Heart right ventricle (tissue), 16 donors: Measurements from ENCODE around the gene GPR137B. TPM values are rescaled to one million over a fixed set of nuclear protein-coding genes. Genes with fewer than 3 reads are reported as not detected.
A peak's percentile ranks its signal among the peaks of the same experiment; 100 is the strongest.

Experiments used
- ATAC-seq, 8 donors: fragments of 200-7000 bp; cut with Tn5 transposase; one replicate each; pipeline ENCODE4 v1.9.1; 2020; ENCODE audit warnings: mild to moderate bottlenecking in 8 of 8, moderate library complexity in 8 of 8, moderate number of reproducible peaks in 1 of 8
- DNase-seq, 2 donors: peaks; one replicate each; pipeline ENCODE4 v3.0.0-alpha.2; 2020
- H3K27ac ChIP-seq, 10 donors: fragments of 200-600 bp; sonication (generic) in 2 of 10; one replicate each; pipeline versions ENCODE4 v1.5.0 to v1.8.0; 2020 to 2022; ENCODE audit warnings: mild to moderate bottlenecking in 3 of 10
- H3K27me3 ChIP-seq, 7 donors: fragments of 200-600 bp; one replicate each; pipeline ENCODE4 v1.8.0; 2021 to 2022; ENCODE audit warnings: mild to moderate bottlenecking in 2 of 7
- H3K36me3 ChIP-seq, 9 donors: fragments of 200-600 bp; sonication (generic) in 1 of 9; one replicate each; pipeline versions ENCODE4 v1.5.0 to v1.8.0; 2020 to 2022; ENCODE audit warnings: mild to moderate bottlenecking in 2 of 9
- H3K4me1 ChIP-seq, 9 donors: fragments of 200-600 bp; sonication (generic) in 1 of 9; one replicate each; pipeline versions ENCODE4 v1.5.0 to v1.8.0; 2020 to 2022; ENCODE audit warnings: mild to moderate bottlenecking in 4 of 9
- H3K4me3 ChIP-seq, 10 donors: fragments of 200-600 bp; sonication (generic) in 2 of 10; one replicate each; pipeline versions ENCODE4 v1.5.0 to v1.8.0; 2020 to 2022; ENCODE audit warnings: mild to moderate bottlenecking in 7 of 10, moderate library complexity in 2 of 10
- H3K9me3 ChIP-seq, 11 donors: fragments of 200-600 bp in 10 of 11; sonication (generic) in 2 of 11; one replicate each; pipeline versions ENCODE4 v1.5.0 to v1.8.0; 2013 to 2022; ENCODE audit warnings: mild to moderate bottlenecking in 2 of 11, control low read depth in 1 of 11, moderate library complexity in 1 of 11
- CTCF ChIP-seq, 9 donors: fragments of 200-600 bp; sonication (generic) in 2 of 9; IDR thresholded peaks; one replicate each; pipeline versions ENCODE4 v1.5.0 to v1.8.0; 2021 to 2022; ENCODE audit warnings: antibody characterized with exemption in 9 of 9, mild to moderate bottlenecking in 5 of 9, moderate library complexity in 1 of 9
- WGBS, 2 donors: extraction: QIAGEN DNeasy Blood & Tissue Kit; methylation state at CpG; one replicate each; pipeline ENCODE4 v1.1.7; 2013; ENCODE audit warnings: inconsistent platforms in 1 of 2; 5-methylcytosine and 5-hydroxymethylcytosine counted together
- intact Hi-C, 10 donors: fragments of 100-400 bp; cut with DNase I; formaldehyde crosslinking; loops; one replicate each; pipeline versions ENCODE4 v1.11.1 to v1.14.2; 2022
- polyA plus RNA-seq, 2 donors: library from polyadenylated mRNA; stranded (reverse); fragments of 200-250 nt; gene quantifications; one replicate each; pipeline ENCODE4 v1.2.3, GENCODE V29; 2013
- total RNA-seq, 10 donors: library from RNA; stranded (reverse); fragmentation: NEBNext Ultra II Directional in 3 of 10; extraction: Animal tissue kit (Norgen Biotek cat#: 25700) in 3 of 10; gene quantifications; one replicate each; pipeline versions ENCODE4 v1.2.1 to v1.2.4, GENCODE V29; 2021 to 2023
- donor health status: Arrhythmogenic right ventricular cardiomyopathy.
- donor health status: ischemic (EF 13 %, LVEDD 7.1; RV severe dilation, severe dysfunction).
- donor health status: healthy with polysubstance abuse.
- donor health status: DM: no; HTN: yes; CAD: no.
- donor health status: DM: no; HTN: no; CAD: no.
- donor health status: ischemic (EF 25% LVEDD 6.9; RV normal size, moderate dysfunction).
- donor health status: ischemic (EF 25% LVEDD 5.7; RV mildly dilated, moderate dysfunction).
- donor health status: healthy.
- donor health status: DM: yes; HTN: yes; CAD: no.
- donor health status: Ischemic cardiomyopathy.
- donor health status: ischemic (EF 35%, LVEDD 5.7; RV mildly dilated, moderate dysfunction).
- donor health status: nonischemic (EF 11% LVEDD 7.7; RV severe dilation, severe dysfunction).
- donor health status: DM: yes; HTN: yes; CAD: no.
- donor health status: PGD.
- donor health status: ischemic (EF 29% LVEDD 5.4; RV normal size, mild dysfunction).
- donor health status: nonischemic (EF 23%, LVEDD 6.1; RV moderate dilation, normal function).

Gene GPR137B
- total and polyA plus RNA-seq, 12 donors: 10.6 to 51.4 (median 32.7) TPM

- intact Hi-C loops: loop anchor here in 1 of 10 donors (10.0 kb wide), 1 partner anchor 62 kb away; no protein-coding TSS in a partner anchor
- Histone ChIP-seq H3K36me3 (peaks cover 0 to 34% (median 0%) of the 10 kb centered on the region in 9 donors), H3K4me3 (no peak overlapping the region), H3K4me1 (peaks cover 0 to 11% (median 0%) of the 10 kb centered on the region in 9 donors), H3K27me3 (no peaks in the 10 kb centered on the region), H3K27ac (no peak overlapping the region), H3K9me3 (no peaks in the 10 kb centered on the region)
- DNase-seq (no peak), ATAC-seq (no peak)
- TF ChIP-seq CTCF (IDR thresholded peaks at IDR 0.05): no peak
- 89 to 95% methylated on average over 3 of the region's 3 CpGs for WGBS, 2 donors
Measured at GRCh38 chr1:236247286-236247685, 104.9 kb downstream of the GPR137B start.

GRCh38 chr1:236251587-236251986 is 109.2 kb downstream of the GPR137B start:
- H3K9me3 ChIP-seq: no peaks in the 10 kb centered on the region
- no peak for ATAC-seq
- peaks cover 0 to 18% (median 0%) of the 10 kb centered on the region in 9 donors for H3K4me1 ChIP-seq
- 50 to 68% methylated on average over 1 of the region's 1 CpG for WGBS, 2 donors
- no peaks in the 10 kb centered on the region for H3K27me3 ChIP-seq
- H3K27ac ChIP-seq: no peak overlapping the region
- peaks cover 0 to 33% (median 0%) of the 10 kb centered on the region in 9 donors for H3K36me3 ChIP-seq
- TF ChIP-seq CTCF (IDR thresholded peaks at IDR 0.05): no peak
- intact Hi-C loops: no loop called here
- no peak for DNase-seq
- no peak overlapping the region for H3K4me3 ChIP-seq

GRCh38 chr1:236253119-236253518 is 110.8 kb downstream of the GPR137B start:
- intact Hi-C loops: no loop called here
- Histone ChIP-seq H3K27me3 (no peaks in the 10 kb centered on the region), H3K27ac (no peak overlapping the region), H3K4me1 (peaks cover 0 to 18% (median 0%) of the 10 kb centered on the region in 9 donors), H3K4me3 (no peak overlapping the region), H3K36me3 (peaks cover 0 to 44% (median 0%) of the 10 kb centered on the region in 9 donors), H3K9me3 (peaks cover 0 to 14% (median 10%) of the 10 kb centered on the region in 11 donors)
- no peak for TF ChIP-seq CTCF (IDR thresholded peaks at IDR 0.05)
- DNase-seq (no peak), ATAC-seq (no peak)
- 95 to 100% methylated on average over 1 of the region's 1 CpG for WGBS, 2 donors

GRCh38 chr1:236253918-236254637 is 111.7 kb downstream of the GPR137B start:
- H3K4me3 ChIP-seq: no peak overlapping the region
- DNase-seq: no peak

More at GRCh38 chr1:236253918-236254637, 111.7 kb downstream of the GPR137B start:
- ATAC-seq: peak in 1 of 8 donors; percentile 64
- peaks cover 0 to 18% (median 0%) of the 10 kb centered on the region in 9 donors for H3K4me1 ChIP-seq
- intact Hi-C loops: no loop called here
- no peak for TF ChIP-seq CTCF (IDR thresholded peaks at IDR 0.05)
- peaks cover 0 to 40% (median 0%) of the 10 kb centered on the region in 9 donors for H3K36me3 ChIP-seq
- H3K27ac ChIP-seq: no peak overlapping the region
- 87 to 88% methylated on average over 4 of the region's 4 CpGs for WGBS, 2 donors
- peaks cover 3 to 23% (median 17%) of the 10 kb centered on the region in 11 donors for H3K9me3 ChIP-seq
- H3K27me3 ChIP-seq: no peaks in the 10 kb centered on the region
